Peyer's patch (tissue), 4 donors: ENCODE results near the gene GRM1. TPM values are rescaled to one million over a fixed set of nuclear protein-coding genes. Genes with fewer than 3 reads are reported as not detected.

ENCODE experiments used
- DNase-seq, 3 donors: peaks; one replicate each; pipeline ENCODE4 v3.0.0-alpha.2; 2017 to 2019
- H3K27ac ChIP-seq, 4 donors: fragments of 200-600 bp; sonication (generic); one replicate each; pipeline ENCODE4 v1.5.1; 2016 to 2019
- H3K27me3 ChIP-seq, 2 donors: fragments of 200-600 bp; sonication (generic); one replicate each; pipeline ENCODE4 v1.5.1; 2019
- H3K36me3 ChIP-seq, 3 donors: fragments of 200-600 bp; sonication (generic); one replicate each; pipeline ENCODE4 v1.5.1; 2016 to 2019
- H3K4me1 ChIP-seq, 4 donors: fragments of 200-600 bp; sonication (generic); one replicate each; pipeline ENCODE4 v1.5.1; 2016 to 2019
- H3K4me3 ChIP-seq, 4 donors: fragments of 200-600 bp; sonication (generic); 1 replicate in 3 of 4; 2 replicates in 1 of 4; pipeline ENCODE4 v1.5.1; 2016 to 2019; ENCODE audit warnings: mild to moderate bottlenecking in 1 of 4
- H3K9me3 ChIP-seq, 4 donors: fragments of 200-600 bp; sonication (generic); one replicate each; pipeline ENCODE4 v1.5.1; 2016 to 2019; ENCODE audit warnings: mild to moderate bottlenecking in 1 of 4
- CTCF ChIP-seq, 6 experiments: fragments of 450-650 bp in 4 of 6; fragments of 200-600 bp in 2 of 6; sonication (generic) in 1 of 6; IDR thresholded peaks; one replicate each; pipeline ENCODE4 v1.5.1; 2017 to 2019; ENCODE audit warnings: antibody characterized with exemption in 6 of 6, mild to moderate bottlenecking in 3 of 6, moderate library complexity in 1 of 6
- POLR2A ChIP-seq, 2 donors: fragments of 450-650 bp; IDR thresholded peaks; one replicate each; pipeline ENCODE4 v1.5.1; 2017; ENCODE audit warnings: antibody characterized with exemption in 2 of 2, mild to moderate bottlenecking in 2 of 2, moderate library complexity in 2 of 2
- total RNA-seq, 4 donors: library from RNA; depleted of rRNA; stranded (reverse); fragments of >200 nt; gene quantifications; one replicate each; pipeline ENCODE4 v1.1.0, GENCODE V29; 2016

Gene GRM1
- total RNA-seq, 4 donors from 2014 or later, result not detected

- no peaks in the 10 kb centered on the region for H3K36me3 ChIP-seq
- H3K27me3 ChIP-seq, result no peaks in the 10 kb centered on the region
- H3K4me1 ChIP-seq, result no peaks in the 10 kb centered on the region
- H3K4me3 ChIP-seq, result no peak overlapping the region
- H3K27ac ChIP-seq, result no peak overlapping the region
- H3K9me3 ChIP-seq, result no peaks in the 10 kb centered on the region
- DNase-seq, result no peak
- no peak for TF ChIP-seq CTCF (IDR thresholded peaks at IDR 0.05)
- TF ChIP-seq POLR2A (IDR thresholded peaks at IDR 0.05), result no peak
Measured at GRCh38 chr6:146071781-146072180, 42.9 kb downstream of the GRM1 start.

GRCh38 chr6:146077992-146078391 is 49.1 kb downstream of the GRM1 start:
- Histone ChIP-seq H3K4me1 (no peaks in the 10 kb centered on the region), H3K9me3 (no peaks in the 10 kb centered on the region), H3K27ac (no peak overlapping the region), H3K27me3 (no peaks in the 10 kb centered on the region), H3K4me3 (no peak overlapping the region), H3K36me3 (no peaks in the 10 kb centered on the region)
- TF ChIP-seq CTCF (IDR thresholded peaks at IDR 0.05), result no peak
- TF ChIP-seq POLR2A (IDR thresholded peaks at IDR 0.05), result no peak
- DNase-seq, result no peak

GRCh38 chr6:146087386-146087785 is 58.5 kb downstream of the GRM1 start:
- Histone ChIP-seq H3K9me3 (no peaks in the 10 kb centered on the region), H3K36me3 (no peaks in the 10 kb centered on the region), H3K27me3 (no peaks in the 10 kb centered on the region), H3K27ac (no peak overlapping the region), H3K4me1 (no peaks in the 10 kb centered on the region), H3K4me3 (no peak overlapping the region)
- no peak for TF ChIP-seq POLR2A (IDR thresholded peaks at IDR 0.05)
- no peak for TF ChIP-seq CTCF (IDR thresholded peaks at IDR 0.05)
- DNase-seq, result no peak

GRCh38 chr6:146090474-146090873 is 61.6 kb downstream of the GRM1 start:
- H3K4me3 ChIP-seq, result no peak overlapping the region
- TF ChIP-seq CTCF (IDR thresholded peaks at IDR 0.05), result no peak
- no peak for TF ChIP-seq POLR2A (IDR thresholded peaks at IDR 0.05)
- H3K36me3 ChIP-seq, result no peaks in the 10 kb centered on the region
- no peaks in the 10 kb centered on the region for H3K4me1 ChIP-seq
- H3K27me3 ChIP-seq, result no peaks in the 10 kb centered on the region
- H3K9me3 ChIP-seq, result no peaks in the 10 kb centered on the region
- no peak overlapping the region for H3K27ac ChIP-seq
- DNase-seq, result no peak

- no peaks in the 10 kb centered on the region for H3K4me1 ChIP-seq
Measured at GRCh38 chr6:146092961-146093686, 64.3 kb downstream of the GRM1 start.

More at GRCh38 chr6:146092961-146093686, 64.3 kb downstream of the GRM1 start:
- no peaks in the 10 kb centered on the region for H3K9me3 ChIP-seq
- no peaks in the 10 kb centered on the region for H3K36me3 ChIP-seq
- no peak overlapping the region for H3K4me3 ChIP-seq
- TF ChIP-seq POLR2A (IDR thresholded peaks at IDR 0.05), result no peak
- TF ChIP-seq CTCF (IDR thresholded peaks at IDR 0.05), result no peak
- no peak for DNase-seq
- no peak overlapping the region for H3K27ac ChIP-seq
- H3K27me3 ChIP-seq, result no peaks in the 10 kb centered on the region
